Posterior vena cava (tissue), 2 donors: ENCODE results near the gene COQ8A. TPM values are rescaled to one million over a fixed set of nuclear protein-coding genes. Genes with fewer than 3 reads are reported as not detected.

Experiments used
- total RNA-seq, 2 donors: library from RNA; stranded (reverse); fragmentation: NEBNext Ultra II Directional; extraction: Animal tissue kit (Norgen Biotek cat#: 25700); gene quantifications; one replicate each; pipeline ENCODE4 v1.2.1, GENCODE V29; 2021
- donor health status: DM: yes; HTN: yes; CAD: no.
- donor health status: DM: yes; HTN: yes; CAD: no.

The COQ8A gene
- total RNA-seq, 2 donors from 2014 or later = 15.4 to 21.1 TPM

Other genes starting within 250 kb of the COQ8A start
- gene ITPKB, start 201.0 kb upstream of the COQ8A start, total RNA-seq = 10 to 100 TPM; 22.4 to 24.4 TPM
- gene PSEN2, start 69.7 kb upstream of the COQ8A start, total RNA-seq = 10 to 100 TPM; 22.0 to 24.3 TPM